RWPE2 (cell line): ENCODE data around the gene METTL23.
"Not testable (repeated sequence)": the region's sequence is repeated elsewhere in the genome, so short reads cannot be mapped to it uniquely, and the experiment has no call there.

ENCODE experiments used
- ATAC-seq: fragments of 200-7000 bp; cut with Tn5 transposase; 3 replicates; pipeline ENCODE4 v1.9.1; 2021; ENCODE audit warnings: low read depth
- DNase-seq: peaks from one replicate; pipeline ENCODE4 v3.0.0-alpha.2; 2020; ENCODE audit warnings: low spot score
- H3K27ac ChIP-seq: fragments of 450-650 bp; 2 replicates; pipeline ENCODE4 v1.5.1; 2017; ENCODE audit warnings: mild to moderate bottlenecking; ENCODE audit not compliant: poor library complexity, severe bottlenecking
- H3K27me3 ChIP-seq: fragments of 250-450 bp; sonication (Bioruptor Pico); 2 replicates; pipeline ENCODE4 v1.5.1; 2021; ENCODE audit warnings: mild to moderate bottlenecking, moderate library complexity; ENCODE audit not compliant: insufficient read depth, poor library complexity, severe bottlenecking
- H3K36me3 ChIP-seq: fragments of 250-450 bp; sonication (Bioruptor Pico); 2 replicates; pipeline ENCODE4 v1.5.1; 2020; ENCODE audit warnings: low read depth, mild to moderate bottlenecking, moderate library complexity
- H3K4me1 ChIP-seq: fragments of 250-450 bp; sonication (Bioruptor Pico); 2 replicates; pipeline ENCODE4 v1.5.1; 2021; ENCODE audit warnings: mild to moderate bottlenecking, moderate library complexity; ENCODE audit not compliant: insufficient read depth, poor library complexity, severe bottlenecking
- H3K4me3 ChIP-seq: fragments of 250-450 bp; sonication (Bioruptor Pico); 2 replicates; pipeline ENCODE4 v1.5.1; 2021; ENCODE audit warnings: mild to moderate bottlenecking, moderate library complexity; ENCODE audit not compliant: severe bottlenecking
- H3K9me3 ChIP-seq: fragments of 250-450 bp; sonication (Bioruptor Pico); 2 replicates; pipeline ENCODE4 v1.5.1; 2021; ENCODE audit warnings: mild to moderate bottlenecking, moderate library complexity; ENCODE audit not compliant: severe bottlenecking
- TF ChIP-seq, protein P1 (sequence below): fragments of 450-650 bp; IDR thresholded peaks from one replicate; pipeline ENCODE4 v1.5.1; 2017; ENCODE audit warnings: mild to moderate bottlenecking, moderate library complexity; ENCODE audit not compliant: poor library complexity, severe bottlenecking

The METTL23 gene

DNA sequence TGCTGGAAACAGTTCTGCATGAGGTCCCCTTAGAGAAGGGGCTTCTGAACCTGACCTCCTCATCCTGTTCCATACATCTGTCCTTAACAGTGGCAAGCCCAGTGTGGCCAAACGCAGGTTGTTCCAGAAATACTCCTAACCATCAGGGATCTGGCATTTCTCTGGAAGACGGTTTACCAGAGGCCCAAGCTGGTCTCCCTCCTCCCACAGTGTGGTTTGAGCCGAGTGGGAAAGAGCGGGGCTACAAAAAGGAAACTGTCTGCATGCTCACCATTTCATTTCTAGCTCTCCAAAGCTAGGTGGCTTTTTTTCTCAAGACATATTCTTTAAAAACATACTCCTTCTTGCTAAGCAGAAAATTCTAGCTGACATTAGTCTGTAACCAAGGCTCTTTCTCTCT is 21.8 kb upstream of the METTL23 start:
- Histone ChIP-seq H3K4me1 (peaks cover 15% of the 10 kb centered on the region), H3K36me3 (no peaks in the 10 kb centered on the region), H3K4me3 (no peak overlapping the region), H3K27ac (no peak overlapping the region), H3K9me3 (no peaks in the 10 kb centered on the region), H3K27me3 (no peaks in the 10 kb centered on the region)
- TF ChIP-seq, protein P1, sequence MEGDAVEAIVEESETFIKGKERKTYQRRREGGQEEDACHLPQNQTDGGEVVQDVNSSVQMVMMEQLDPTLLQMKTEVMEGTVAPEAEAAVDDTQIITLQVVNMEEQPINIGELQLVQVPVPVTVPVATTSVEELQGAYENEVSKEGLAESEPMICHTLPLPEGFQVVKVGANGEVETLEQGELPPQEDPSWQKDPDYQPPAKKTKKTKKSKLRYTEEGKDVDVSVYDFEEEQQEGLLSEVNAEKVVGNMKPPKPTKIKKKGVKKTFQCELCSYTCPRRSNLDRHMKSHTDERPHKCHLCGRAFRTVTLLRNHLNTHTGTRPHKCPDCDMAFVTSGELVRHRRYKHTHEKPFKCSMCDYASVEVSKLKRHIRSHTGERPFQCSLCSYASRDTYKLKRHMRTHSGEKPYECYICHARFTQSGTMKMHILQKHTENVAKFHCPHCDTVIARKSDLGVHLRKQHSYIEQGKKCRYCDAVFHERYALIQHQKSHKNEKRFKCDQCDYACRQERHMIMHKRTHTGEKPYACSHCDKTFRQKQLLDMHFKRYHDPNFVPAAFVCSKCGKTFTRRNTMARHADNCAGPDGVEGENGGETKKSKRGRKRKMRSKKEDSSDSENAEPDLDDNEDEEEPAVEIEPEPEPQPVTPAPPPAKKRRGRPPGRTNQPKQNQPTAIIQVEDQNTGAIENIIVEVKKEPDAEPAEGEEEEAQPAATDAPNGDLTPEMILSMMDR = no peak
- no peak for DNase-seq
- no peak for ATAC-seq

GRCh38 chr17:76706817-76707216 is 19.8 kb upstream of the METTL23 start:
- no peak overlapping the region for H3K4me3 ChIP-seq
- no peaks in the 10 kb centered on the region for H3K36me3 ChIP-seq
- TF ChIP-seq, protein P1 = no peak
- H3K27ac ChIP-seq = no peak overlapping the region
- no peaks in the 10 kb centered on the region for H3K4me1 ChIP-seq
- H3K27me3 ChIP-seq = no peaks in the 10 kb centered on the region
- DNase-seq = no peak
- ATAC-seq = no peak
- no peaks in the 10 kb centered on the region for H3K9me3 ChIP-seq

DNA sequence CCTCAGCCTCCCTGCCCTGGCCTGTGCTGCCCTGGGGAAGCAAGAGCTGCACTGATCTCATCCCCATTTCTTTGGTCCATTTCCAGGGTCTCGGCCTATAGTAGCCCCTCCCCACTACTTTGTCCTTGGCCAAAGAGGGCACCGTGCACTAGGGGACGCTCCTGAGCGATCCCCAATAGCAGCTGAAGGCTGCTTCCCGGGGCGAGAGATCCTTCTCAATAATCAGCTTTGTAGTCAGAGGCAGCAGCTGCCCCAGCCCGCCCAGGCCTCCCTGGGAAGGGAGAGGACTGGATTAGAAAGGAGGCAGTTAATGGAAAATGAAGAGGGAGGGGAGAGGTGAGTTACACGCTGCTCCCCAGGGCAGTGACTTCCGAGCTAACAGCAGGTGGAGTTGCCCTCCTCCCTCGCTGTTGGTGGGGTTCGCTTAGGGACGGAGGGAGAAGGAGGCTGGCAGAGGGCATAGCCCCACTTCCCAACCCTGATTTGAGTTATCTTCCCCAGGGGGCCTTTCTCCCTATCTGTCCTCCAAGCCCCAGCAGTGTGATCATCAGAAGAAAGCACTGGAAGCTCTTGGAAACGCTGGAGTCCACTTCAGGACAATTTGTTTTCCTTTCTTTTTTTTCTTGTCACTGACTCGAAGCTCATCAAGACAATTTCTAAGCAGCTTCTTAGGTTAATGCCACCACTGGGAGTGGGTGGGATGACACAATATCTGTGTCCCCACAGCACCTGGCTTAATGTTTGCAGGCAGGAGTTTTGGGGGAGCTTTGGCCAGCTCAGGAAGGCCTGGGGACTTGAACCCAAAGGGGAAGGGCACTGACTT is 18.4 kb upstream of the METTL23 start:
- DNase-seq (no peak), ATAC-seq (no peak)
- Histone ChIP-seq H3K4me3 (no peak overlapping the region), H3K36me3 (peaks cover 2% of the 10 kb centered on the region; the same call in 1 of the 2 replicates), H3K27ac (no peak overlapping the region), H3K4me1 (no peaks in the 10 kb centered on the region), H3K27me3 (no peaks in the 10 kb centered on the region), H3K9me3 (no peaks in the 10 kb centered on the region)
- TF ChIP-seq, protein P1 = no peak

GRCh38 chr17:76709077-76709950 is 17.3 kb upstream of the METTL23 start:
- H3K4me1 ChIP-seq = no peaks in the 10 kb centered on the region
- H3K9me3 ChIP-seq = no peaks in the 10 kb centered on the region
- ATAC-seq = peak; percentile 62
- no peaks in the 10 kb centered on the region for H3K27me3 ChIP-seq
- H3K4me3 ChIP-seq = peak overlapping the region; percentile 73
- peak overlapping the region; percentile 57 for H3K27ac ChIP-seq
- peaks cover 13% of the 10 kb centered on the region for H3K36me3 ChIP-seq
- DNase-seq = no peak
- TF ChIP-seq, protein P1 = no peak

GRCh38 chr17:76709951-76710862 is 16.4 kb upstream of the METTL23 start:
- H3K4me3 ChIP-seq = peak overlapping the region; percentile 73
- not testable (repeated sequence) for H3K27me3 ChIP-seq, DNase-seq, H3K9me3 ChIP-seq, H3K4me1 ChIP-seq
- H3K27ac ChIP-seq = peak overlapping the region; percentile 57
- peak; percentile 46; the same call in 2 of the 3 replicates for ATAC-seq
- peaks cover 22% of the 10 kb centered on the region for H3K36me3 ChIP-seq
